Activated CD4-positive, alpha-beta T cell treated with anti-CD3 and anti-CD28 coated beads for 36 hours (primary cell): Measurements from ENCODE around the gene SLC9A7. TPM values are rescaled to one million over a fixed set of nuclear protein-coding genes. Genes with fewer than 3 reads are reported as not detected.
"Not testable (repeated sequence)": the region's sequence is repeated elsewhere in the genome, so short reads cannot be mapped to it uniquely, and the experiment has no call there.

Experiments
- ATAC-seq: fragments of 200-7000 bp; cut with Tn5 transposase; one replicate; pipeline ENCODE4 v1.10.0; 2021; ENCODE audit warnings: mild to moderate bottlenecking, moderate library complexity
- CTCF ChIA-PET: fragments of 350-600 bp; sonication (Branson Sonifier 250); formaldehyde crosslinking; loops from one replicate; lab custom pipeline; 2021; ENCODE audit warnings: antibody characterized with exemption; lab: Charles Lee
- POLR2A ChIA-PET: fragments of 350-600 bp; sonication (Branson Sonifier 250); formaldehyde crosslinking; loops from one replicate; lab custom pipeline; 2021; ENCODE audit warnings: antibody characterized with exemption, inconsistent platforms; lab: Charles Lee
- DNase-seq: peaks from one replicate; pipeline ENCODE4 v3.0.0-alpha.2; 2020
- H3K27ac Mint-ChIP-seq: one replicate; pipeline ENCODE4 v1.8.0; 2021; ENCODE audit warnings: mixed read lengths
- H3K27me3 Mint-ChIP-seq: one replicate; pipeline ENCODE4 v1.8.0; 2021; ENCODE audit warnings: mixed read lengths
- H3K36me3 Mint-ChIP-seq: one replicate; pipeline ENCODE4 v1.8.0; 2021; ENCODE audit warnings: low read depth, mixed read lengths
- H3K4me1 Mint-ChIP-seq: one replicate; pipeline ENCODE4 v1.8.0; 2021; ENCODE audit warnings: mixed read lengths
- H3K4me3 Mint-ChIP-seq: one replicate; pipeline ENCODE4 v1.8.0; 2021; ENCODE audit warnings: mild to moderate bottlenecking, moderate library complexity, mixed read lengths
- H3K9me3 Mint-ChIP-seq: one replicate; pipeline ENCODE4 v1.8.0; 2021; ENCODE audit warnings: low read depth, mixed read lengths
- intact Hi-C, 2 experiments: fragments of 100-400 bp; cut with DNase I in 1 of 2; cut with micrococcal nuclease in 1 of 2; formaldehyde crosslinking; loops; one replicate each; pipeline versions ENCODE4 v1.14.2 to v1.15.1; 2022 to 2024; cut with DNase I, micrococcal nuclease
- total RNA-seq, 2 experiments: library from RNA; stranded (reverse); gene quantifications; one replicate each; pipeline ENCODE4 v1.2.3, GENCODE V29; 2021

Gene SLC9A7
- total RNA-seq, 2 experiments from 2014 or later: 16.3 to 19.2 TPM

- Mint-ChIP-seq H3K36me3 (peaks cover 6% of the 10 kb centered on the region), H3K27me3 (no peaks in the 10 kb centered on the region), H3K9me3 (no peaks in the 10 kb centered on the region), H3K27ac (no peak overlapping the region), H3K4me1 (peaks cover 23% of the 10 kb centered on the region), H3K4me3 (no peak overlapping the region)
- ATAC-seq (no peak), DNase-seq (no peak)
- ChIA-PET POLR2A (interaction anchor here (0.6 kb wide), 1 partner anchor 354 kb away, joined by 3 read pairs; no protein-coding TSS in a partner anchor), CTCF (interaction anchor here (0.7 to 2.2 kb wide), 2 partner anchors 43 to 48 kb away, joined by 5 to 8 read pairs; no protein-coding TSS in a partner anchor)
- intact Hi-C loops: no loop called here
These were observed 4.9 kb downstream of the SLC9A7 start for GRCh38 chrX:46754036-46754435.

GRCh38 chrX:46750889-46751288 is 8.0 kb downstream of the SLC9A7 start:
- DNase-seq (no peak), ATAC-seq (no peak)
- Mint-ChIP-seq H3K4me1 (peaks cover 13% of the 10 kb centered on the region), H3K9me3 (peaks cover 3% of the 10 kb centered on the region), H3K36me3 (peaks cover 4% of the 10 kb centered on the region), H3K27ac (no peak overlapping the region), H3K4me3 (no peak overlapping the region), H3K27me3 (no peaks in the 10 kb centered on the region)
- ChIA-PET POLR2A (no interaction called here), CTCF (no interaction called here)
- intact Hi-C loops: no loop called here

GRCh38 chrX:46744009-46744408 is 14.9 kb downstream of the SLC9A7 start:
- no peaks in the 10 kb centered on the region for H3K27me3 Mint-ChIP-seq
- intact Hi-C loops: no loop called here
- peaks cover 5% of the 10 kb centered on the region for H3K9me3 Mint-ChIP-seq
- CTCF ChIA-PET: no interaction called here
- ATAC-seq: no peak
- DNase-seq: no peak
- POLR2A ChIA-PET: no interaction called here
- H3K36me3 Mint-ChIP-seq: peaks cover 17% of the 10 kb centered on the region
- H3K27ac Mint-ChIP-seq: no peak overlapping the region
- H3K4me1 Mint-ChIP-seq: no peaks in the 10 kb centered on the region
- no peak overlapping the region for H3K4me3 Mint-ChIP-seq

GRCh38 chrX:46743046-46743445 is 15.9 kb downstream of the SLC9A7 start:
- ChIA-PET CTCF (no interaction called here), POLR2A (no interaction called here)
- no peak for ATAC-seq
- Mint-ChIP-seq H3K27ac (no peak overlapping the region), H3K4me1 (no peaks in the 10 kb centered on the region), H3K9me3 (peaks cover 5% of the 10 kb centered on the region), H3K4me3 (no peak overlapping the region), H3K36me3 (peaks cover 18% of the 10 kb centered on the region), H3K27me3 (no peaks in the 10 kb centered on the region)
- intact Hi-C loops: no loop called here
- no peak for DNase-seq

- POLR2A ChIA-PET: no interaction called here
- peaks cover 1% of the 10 kb centered on the region for H3K4me1 Mint-ChIP-seq
- H3K9me3 Mint-ChIP-seq: peaks cover 16% of the 10 kb centered on the region
- H3K36me3 Mint-ChIP-seq: peaks cover 36% of the 10 kb centered on the region
- intact Hi-C loops: no loop called here
- H3K27ac Mint-ChIP-seq: no peak overlapping the region
- DNase-seq (no peak), ATAC-seq (no peak)
- CTCF ChIA-PET: interaction anchor here (1.2 kb wide), 1 partner anchor 49 kb away, joined by 4 read pairs; no protein-coding TSS in a partner anchor
- H3K27me3 Mint-ChIP-seq: no peaks in the 10 kb centered on the region
- no peak overlapping the region for H3K4me3 Mint-ChIP-seq
These were observed 19.2 kb downstream of the SLC9A7 start for GRCh38 chrX:46739736-46740135.

- Mint-ChIP-seq H3K36me3 (peaks cover 31% of the 10 kb centered on the region), H3K27me3 (no peaks in the 10 kb centered on the region), H3K27ac (no peak overlapping the region), H3K4me1 (peaks cover 21% of the 10 kb centered on the region), H3K9me3 (peaks cover 16% of the 10 kb centered on the region), H3K4me3 (no peak overlapping the region)
- ATAC-seq: no peak
- ChIA-PET CTCF (no interaction called here), POLR2A (no interaction called here)
- intact Hi-C loops: no loop called here
- DNase-seq: no peak
These were observed 21.5 kb downstream of the SLC9A7 start for GRCh38 chrX:46737462-46737861.

- Mint-ChIP-seq H3K36me3 (peaks cover 28% of the 10 kb centered on the region), H3K4me3 (no peak overlapping the region), H3K9me3 (peaks cover 16% of the 10 kb centered on the region), H3K27me3 (no peaks in the 10 kb centered on the region), H3K4me1 (peaks cover 21% of the 10 kb centered on the region), H3K27ac (no peak overlapping the region)
- ATAC-seq (no peak), DNase-seq (no peak)
- POLR2A ChIA-PET: no interaction called here
- CTCF ChIA-PET: no interaction called here
- intact Hi-C loops: no loop called here
These were observed 21.9 kb downstream of the SLC9A7 start for GRCh38 chrX:46737041-46737440.

- DNase-seq (no peak), ATAC-seq (no peak)
- Mint-ChIP-seq H3K36me3 (peaks cover 25% of the 10 kb centered on the region), H3K4me1 (peaks cover 21% of the 10 kb centered on the region), H3K9me3 (peaks cover 18% of the 10 kb centered on the region), H3K27ac (no peak overlapping the region), H3K4me3 (no peak overlapping the region), H3K27me3 (no peaks in the 10 kb centered on the region)
- CTCF ChIA-PET: interaction anchor here (0.7 kb wide), 1 partner anchor 32 kb away, joined by 3 read pairs; no protein-coding TSS in a partner anchor
- POLR2A ChIA-PET: no interaction called here
- intact Hi-C loops: no loop called here
These were observed 23.3 kb downstream of the SLC9A7 start for GRCh38 chrX:46735622-46736021.

GRCh38 chrX:46733226-46733625 is 25.7 kb downstream of the SLC9A7 start:
- DNase-seq: no peak
- POLR2A ChIA-PET: no interaction called here
- CTCF ChIA-PET: interaction anchor here (0.8 kb wide), 1 partner anchor 16 kb away, joined by 3 read pairs; no protein-coding TSS in a partner anchor
- intact Hi-C loops: no loop called here
- Mint-ChIP-seq H3K4me1 (peaks cover 23% of the 10 kb centered on the region), H3K36me3 (peaks cover 21% of the 10 kb centered on the region), H3K4me3 (no peak overlapping the region), H3K27me3 (no peaks in the 10 kb centered on the region), H3K27ac (peak overlapping the region; percentile 67), H3K9me3 (peaks cover 15% of the 10 kb centered on the region)
- peak; percentile 42 for ATAC-seq

- Mint-ChIP-seq H3K27ac (no peak overlapping the region), H3K9me3 (peaks cover 4% of the 10 kb centered on the region), H3K27me3 (no peaks in the 10 kb centered on the region), H3K36me3 (peaks cover 5% of the 10 kb centered on the region), H3K4me1 (peaks cover 23% of the 10 kb centered on the region), H3K4me3 (no peak overlapping the region)
- DNase-seq (no peak), ATAC-seq (no peak)
- POLR2A ChIA-PET: no interaction called here
- CTCF ChIA-PET: no interaction called here
- intact Hi-C loops: no loop called here
These were observed 28.2 kb downstream of the SLC9A7 start for GRCh38 chrX:46730765-46731164.

GRCh38 chrX:46727441-46727840 is 31.5 kb downstream of the SLC9A7 start:
- H3K4me3 Mint-ChIP-seq: no peak overlapping the region
- intact Hi-C loops: no loop called here
- H3K27me3 Mint-ChIP-seq: no peaks in the 10 kb centered on the region
- peaks cover 17% of the 10 kb centered on the region for H3K4me1 Mint-ChIP-seq
- DNase-seq (no peak), ATAC-seq (no peak)
- ChIA-PET POLR2A (no interaction called here), CTCF (no interaction called here)
- H3K27ac Mint-ChIP-seq: no peak overlapping the region
- peaks cover 1% of the 10 kb centered on the region for H3K9me3 Mint-ChIP-seq
- H3K36me3 Mint-ChIP-seq: peaks cover 4% of the 10 kb centered on the region

GRCh38 chrX:46723569-46723927 is 35.4 kb downstream of the SLC9A7 start:
- H3K27me3 Mint-ChIP-seq, POLR2A ChIA-PET, H3K9me3 Mint-ChIP-seq, H3K4me3 Mint-ChIP-seq, intact Hi-C loops, CTCF ChIA-PET, H3K27ac Mint-ChIP-seq, H3K36me3 Mint-ChIP-seq: not testable (repeated sequence)
- H3K4me1 Mint-ChIP-seq: peaks cover 18% of the 10 kb centered on the region
- ATAC-seq (peak; percentile 74), DNase-seq (peak; percentile 18)
